Type B pancreatic cell (in vitro differentiated cells): ENCODE results near the gene EHD3. TPM values are rescaled to one million over a fixed set of nuclear protein-coding genes. Genes with fewer than 3 reads are reported as not detected.

ENCODE experiments used
- DNase-seq: peaks from one replicate; pipeline ENCODE4 v3.0.0; 2021; ENCODE audit warnings: mixed read lengths; ENCODE audit not compliant: unreplicated experiment; ENCODE audit errors: extremely low spot score
- H3K27ac Mint-ChIP-seq: 2 replicates; pipeline ENCODE4 v1.8.0; 2021; ENCODE audit warnings: mild to moderate bottlenecking, mixed read lengths
- H3K27me3 Mint-ChIP-seq: 2 replicates; pipeline ENCODE4 v1.8.0; 2021; ENCODE audit warnings: mixed read lengths
- H3K36me3 Mint-ChIP-seq: 2 replicates; pipeline ENCODE4 v1.8.0; 2021; ENCODE audit warnings: mixed read lengths
- H3K4me1 Mint-ChIP-seq: one replicate; pipeline ENCODE4 v1.8.0; 2021; ENCODE audit warnings: mixed read lengths; ENCODE audit not compliant: unreplicated experiment
- H3K4me3 Mint-ChIP-seq: 2 replicates; pipeline ENCODE4 v1.8.0; 2021; ENCODE audit warnings: mild to moderate bottlenecking, mixed read lengths
- H3K9me3 Mint-ChIP-seq: 2 replicates; pipeline ENCODE4 v1.8.0; 2021; ENCODE audit warnings: mixed read lengths
- CTCF ChIP-seq: fragments of 200-600 bp; sonication (generic); conservative IDR thresholded peaks from 2 replicates; pipeline ENCODE4 v1.5.0; 2021; ENCODE audit warnings: antibody characterized with exemption, mild to moderate bottlenecking
- total RNA-seq: library from RNA; stranded (reverse); gene quantifications from 2 replicates; pipeline ENCODE4 v1.2.1, GENCODE V29; 2021; ENCODE audit warnings: low replicate concordance

The EHD3 gene
- total RNA-seq, 1 donor from 2014 or later, result 8.9 TPM

- TF ChIP-seq CTCF, result no peak
- peaks cover 10% of the 10 kb centered on the region for H3K36me3 Mint-ChIP-seq
- H3K4me1 Mint-ChIP-seq, result no peaks in the 10 kb centered on the region
- H3K27ac Mint-ChIP-seq, result no peak overlapping the region
- no peaks in the 10 kb centered on the region for H3K9me3 Mint-ChIP-seq
- no peak overlapping the region for H3K4me3 Mint-ChIP-seq
- no peak for DNase-seq
- peaks cover 3% of the 10 kb centered on the region for H3K27me3 Mint-ChIP-seq
These were observed 33.6 kb downstream of the EHD3 start for GRCh38 chr2:31267437-31268120.

- Mint-ChIP-seq H3K36me3 (peaks cover 10% of the 10 kb centered on the region), H3K4me3 (no peak overlapping the region), H3K27me3 (peaks cover 3% of the 10 kb centered on the region), H3K27ac (no peak overlapping the region), H3K4me1 (no peaks in the 10 kb centered on the region), H3K9me3 (no peaks in the 10 kb centered on the region)
- TF ChIP-seq CTCF, result no peak
- no peak for DNase-seq
These were observed 34.4 kb downstream of the EHD3 start for GRCh38 chr2:31268344-31268743.

GRCh38 chr2:31269087-31269486, 35.1 kb downstream of the EHD3 start:
- H3K36me3 Mint-ChIP-seq, result peaks cover 10% of the 10 kb centered on the region
- H3K4me1 Mint-ChIP-seq, result no peaks in the 10 kb centered on the region
- no peak for DNase-seq
- TF ChIP-seq CTCF, result no peak
- H3K9me3 Mint-ChIP-seq, result no peaks in the 10 kb centered on the region
- no peak overlapping the region for H3K27ac Mint-ChIP-seq
- peaks cover 3% of the 10 kb centered on the region for H3K27me3 Mint-ChIP-seq
- no peak overlapping the region for H3K4me3 Mint-ChIP-seq

GRCh38 chr2:31270131-31270530, 36.2 kb downstream of the EHD3 start:
- Mint-ChIP-seq H3K36me3 (peaks cover 10% of the 10 kb centered on the region), H3K27ac (no peak overlapping the region), H3K4me1 (no peaks in the 10 kb centered on the region), H3K27me3 (peaks cover 7% of the 10 kb centered on the region), H3K9me3 (no peaks in the 10 kb centered on the region), H3K4me3 (no peak overlapping the region)
- TF ChIP-seq CTCF, result no peak
- no peak for DNase-seq

- H3K4me3 Mint-ChIP-seq, result no peak overlapping the region
- H3K4me1 Mint-ChIP-seq, result no peaks in the 10 kb centered on the region
- no peaks in the 10 kb centered on the region for H3K9me3 Mint-ChIP-seq
- peaks cover 10% of the 10 kb centered on the region for H3K27me3 Mint-ChIP-seq
- peaks cover 6% of the 10 kb centered on the region for H3K36me3 Mint-ChIP-seq
- TF ChIP-seq CTCF, result no peak
- no peak for DNase-seq
- H3K27ac Mint-ChIP-seq, result peak overlapping the region; percentile 18
These were observed 36.9 kb downstream of the EHD3 start for GRCh38 chr2:31270822-31271231.

- Mint-ChIP-seq H3K36me3 (peaks cover 6% of the 10 kb centered on the region), H3K4me1 (no peaks in the 10 kb centered on the region), H3K4me3 (no peak overlapping the region), H3K27ac (no peak overlapping the region), H3K9me3 (no peaks in the 10 kb centered on the region), H3K27me3 (peaks cover 11% of the 10 kb centered on the region)
- TF ChIP-seq CTCF, result no peak
- DNase-seq, result no peak
These were observed 37.9 kb downstream of the EHD3 start for GRCh38 chr2:31271851-31272267.
